Keratinocyte (primary cell): Measurements from ENCODE around the gene VPS13C.

ENCODE experiments used
- CTCF ChIP-seq, 3 experiments: IDR thresholded peaks in 1 of 3; conservative IDR thresholded peaks in 1 of 3; optimal IDR thresholded peaks in 1 of 3; 2 replicates in 2 of 3; 3 replicates in 1 of 3; pipeline versions ENCODE3 to v1.5.1; 2011; ENCODE audit warnings: low read length in 3 of 3, mild to moderate bottlenecking in 3 of 3, moderate library complexity in 2 of 3, control low read depth in 1 of 3, inconsistent platforms in 1 of 3; ENCODE audit not compliant: insufficient read depth in 2 of 3; ENCODE audit errors: extremely low read depth in 1 of 3
- EZH2 ChIP-seq: IDR thresholded peaks from one replicate; pipeline ENCODE4 v1.6.1; 2012; ENCODE audit warnings: inconsistent platforms, mild to moderate bottlenecking, low read length, moderate library complexity

GRCh38 chr15:62066663-62067447, 6.6 kb upstream of the VPS13C start, which contains the start of gene C2CD4A:
- TF ChIP-seq CTCF (optimal IDR thresholded peaks at IDR 0.05 in 1 of 3, IDR thresholded peaks at IDR 0.05 in 1 of 3, conservative IDR thresholded peaks at IDR 0.05 in 1 of 3; ENCODE audit: extremely low read depth in 1 of 3, insufficient read depth in 2 of 3, low read length in 3 of 3) (peak; percentile 21 to 67 (median 38)), EZH2 (no peak)
